ENCODE data around the gene HCRTR1.

Gene HCRTR1

GRCh38 chr1:31668303-31668883, 50.9 kb downstream of the HCRTR1 start:
- no peak for DNase-seq (ENCODE audit: low spot score)
- TF ChIP-seq CTCF (IDR thresholded peaks at IDR 0.05; ENCODE audit: extremely low read depth, missing control alignments): no peak

GRCh38 chr1:31669433-31669785, 51.9 kb downstream of the HCRTR1 start:
- TF ChIP-seq CTCF (IDR thresholded peaks at IDR 0.05; ENCODE audit: extremely low read depth, missing control alignments): no peak
- DNase-seq (ENCODE audit: low spot score): no peak

GRCh38 chr1:31669786-31670592, 52.5 kb downstream of the HCRTR1 start:
- no peak for TF ChIP-seq CTCF (IDR thresholded peaks at IDR 0.05; ENCODE audit: extremely low read depth, missing control alignments)
- DNase-seq (ENCODE audit: low spot score): no peak

GRCh38 chr1:31670593-31670964, 53.1 kb downstream of the HCRTR1 start:
- no peak for DNase-seq (ENCODE audit: low spot score)
- no peak for TF ChIP-seq CTCF (IDR thresholded peaks at IDR 0.05; ENCODE audit: extremely low read depth, missing control alignments)

GRCh38 chr1:31671147-31671546, 53.7 kb downstream of the HCRTR1 start:
- DNase-seq (ENCODE audit: low spot score): no peak

GRCh38 chr1:31671561-31672201, 54.2 kb downstream of the HCRTR1 start:
- no peak for DNase-seq (ENCODE audit: low spot score)
- TF ChIP-seq CTCF (IDR thresholded peaks at IDR 0.05; ENCODE audit: extremely low read depth, missing control alignments): no peak

More at GRCh38 chr1:31671147-31671546, 53.7 kb downstream of the HCRTR1 start:
- TF ChIP-seq CTCF (IDR thresholded peaks at IDR 0.05; ENCODE audit: extremely low read depth, missing control alignments): no peak

- DNase-seq (ENCODE audit: low spot score): no peak
- no peak for TF ChIP-seq CTCF (IDR thresholded peaks at IDR 0.05; ENCODE audit: extremely low read depth, missing control alignments)
These were observed 55.5 kb downstream of the HCRTR1 start for GRCh38 chr1:31672986-31673385.

Data from GM20000 (cell line).